Renal cortical epithelial cell (primary cell): Measurements from ENCODE around the gene SNX22. TPM values are rescaled to one million over a fixed set of nuclear protein-coding genes. Genes with fewer than 3 reads are reported as not detected.
A peak's percentile ranks its signal among the peaks of the same experiment; 100 is the strongest.
"Not testable (repeated sequence)": the region's sequence is repeated elsewhere in the genome, so short reads cannot be mapped to it uniquely, and the experiment has no call there.

Experiments
- DNase-seq: peaks from one replicate; pipeline ENCODE4 v3.0.0-alpha.2; 2011; ENCODE audit warnings: low read depth
- total RNA-seq: library from RNA; depleted of rRNA; stranded (reverse); fragments of >200 nt; gene quantifications from 2 replicates; pipeline ENCODE4 v1.2.3, GENCODE V29; 2014

The SNX22 gene
- total RNA-seq: 0.17 and 0.70 TPM in 2 replicates

GRCh38 chr15:64151727-64152506 lies at the start of gene SNX22:
Gene SNX22 (plus strand): TSS chr15:64151731. CDS start chr15:64151776, 45 bp downstream.
- no peak for DNase-seq

- no peak for DNase-seq
Measured at GRCh38 chr15:64102497-64102896, 49.0 kb upstream of the SNX22 start.

- peak; percentile 85 for DNase-seq
Measured at GRCh38 chr15:64105113-64105704, 46.3 kb upstream of the SNX22 start.

GRCh38 chr15:64107337-64107736 lies 44.2 kb upstream of the SNX22 start:
- no peak for DNase-seq

GRCh38 chr15:64110108-64110701 lies 41.3 kb upstream of the SNX22 start:
- DNase-seq: not testable (repeated sequence)

- no peak for DNase-seq
Measured at GRCh38 chr15:64110950-64111678, 40.4 kb upstream of the SNX22 start.

- DNase-seq: peak; percentile 64
Measured at GRCh38 chr15:64111679-64112050, 39.9 kb upstream of the SNX22 start.

GRCh38 chr15:64112073-64112772 lies 39.3 kb upstream of the SNX22 start:
- peak; percentile 28 for DNase-seq

- peak; percentile 88 for DNase-seq
Measured at GRCh38 chr15:64112904-64113303, 38.6 kb upstream of the SNX22 start.

- DNase-seq: no peak
Measured at GRCh38 chr15:64117759-64118487, 33.6 kb upstream of the SNX22 start.

- not testable (repeated sequence) for DNase-seq
Measured at GRCh38 chr15:64120322-64120721, 31.2 kb upstream of the SNX22 start.

GRCh38 chr15:64121614-64122013 lies 29.9 kb upstream of the SNX22 start:
- no peak for DNase-seq

GRCh38 chr15:64122444-64122843 lies 29.1 kb upstream of the SNX22 start:
- DNase-seq: no peak

- no peak for DNase-seq
Measured at GRCh38 chr15:64122936-64123351, 28.6 kb upstream of the SNX22 start.

GRCh38 chr15:64125978-64126377 lies 25.6 kb upstream of the SNX22 start:
- no peak for DNase-seq

GRCh38 chr15:64127521-64128270 lies 23.8 kb upstream of the SNX22 start:
- DNase-seq: no peak

- DNase-seq: no peak
Measured at GRCh38 chr15:64130159-64130558, 21.4 kb upstream of the SNX22 start.

GRCh38 chr15:64131547-64131946 lies 20.0 kb upstream of the SNX22 start:
- no peak for DNase-seq

GRCh38 chr15:64132217-64132616 lies 19.3 kb upstream of the SNX22 start:
- DNase-seq: no peak

GRCh38 chr15:64133623-64134344 lies 17.7 kb upstream of the SNX22 start:
- no peak for DNase-seq
